KOPT-K1 (cell line): Measurements from ENCODE around the gene PIK3C2B.

Experiments used
- H3K27ac ChIP-seq: fragments of 200-600 bp; sonication (generic); 2 replicates; pipeline ENCODE4 v1.5.1; 2016; ENCODE audit warnings: antibody characterized with exemption, mild to moderate bottlenecking, low read depth, low read length; ENCODE audit not compliant: poor library complexity, severe bottlenecking
- H3K36me3 ChIP-seq: fragments of 200-600 bp; sonication (generic); 2 replicates; pipeline ENCODE4 v1.5.1; 2017; ENCODE audit warnings: antibody characterized with exemption, mild to moderate bottlenecking, low read length, moderate library complexity; ENCODE audit not compliant: insufficient read depth
- H3K9me3 ChIP-seq: fragments of 200-600 bp; sonication (generic); 2 replicates; pipeline ENCODE4 v1.5.1; 2017; ENCODE audit warnings: antibody characterized with exemption, low read length, mild to moderate bottlenecking; ENCODE audit not compliant: insufficient read depth, poor library complexity, severe bottlenecking

The PIK3C2B gene

GRCh38 chr1:204461331-204462228 is 33.0 kb downstream of the PIK3C2B start:
- Histone ChIP-seq H3K9me3 (no peaks in the 10 kb centered on the region), H3K27ac (peak overlapping the region; percentile 86), H3K36me3 (peaks cover 42% of the 10 kb centered on the region; the same call in 1 of the 2 replicates)

- Histone ChIP-seq H3K27ac (peak overlapping the region; percentile 86), H3K9me3 (no peaks in the 10 kb centered on the region), H3K36me3 (peaks cover 44% of the 10 kb centered on the region)
These were observed 34.3 kb downstream of the PIK3C2B start for GRCh38 chr1:204460346-204460745.

- Histone ChIP-seq H3K36me3 (peaks cover 49% of the 10 kb centered on the region), H3K9me3 (no peaks in the 10 kb centered on the region), H3K27ac (peak overlapping the region; percentile 86)
These were observed 34.9 kb downstream of the PIK3C2B start for GRCh38 chr1:204459706-204460105.

- peaks cover 46% of the 10 kb centered on the region for H3K36me3 ChIP-seq
- H3K27ac ChIP-seq, result no peak overlapping the region
- no peaks in the 10 kb centered on the region for H3K9me3 ChIP-seq
These were observed 36.9 kb downstream of the PIK3C2B start for GRCh38 chr1:204457666-204458065.

GRCh38 chr1:204456826-204457442 is 37.7 kb downstream of the PIK3C2B start:
- no peaks in the 10 kb centered on the region for H3K9me3 ChIP-seq
- no peak overlapping the region for H3K27ac ChIP-seq
- peaks cover 46% of the 10 kb centered on the region for H3K36me3 ChIP-seq

- H3K27ac ChIP-seq, result no peak overlapping the region
- no peaks in the 10 kb centered on the region for H3K9me3 ChIP-seq
- peaks cover 46% of the 10 kb centered on the region for H3K36me3 ChIP-seq
These were observed 38.8 kb downstream of the PIK3C2B start for GRCh38 chr1:204455831-204456145.

- H3K9me3 ChIP-seq, result no peaks in the 10 kb centered on the region
- peaks cover 42% of the 10 kb centered on the region for H3K36me3 ChIP-seq
- H3K27ac ChIP-seq, result no peak overlapping the region
These were observed 39.4 kb downstream of the PIK3C2B start for GRCh38 chr1:204455063-204455830.

GRCh38 chr1:204454476-204454875 is 40.1 kb downstream of the PIK3C2B start:
- H3K27ac ChIP-seq, result no peak overlapping the region
- H3K9me3 ChIP-seq, result no peaks in the 10 kb centered on the region
- peaks cover 42% of the 10 kb centered on the region for H3K36me3 ChIP-seq

GRCh38 chr1:204453141-204453772 is 41.3 kb downstream of the PIK3C2B start:
- H3K9me3 ChIP-seq, result no peaks in the 10 kb centered on the region
- peak overlapping the region; percentile 55 for H3K27ac ChIP-seq
- peaks cover 39% of the 10 kb centered on the region for H3K36me3 ChIP-seq

- Histone ChIP-seq H3K36me3 (peaks cover 41% of the 10 kb centered on the region), H3K27ac (peak overlapping the region; percentile 25), H3K9me3 (no peaks in the 10 kb centered on the region)
These were observed 43.1 kb downstream of the PIK3C2B start for GRCh38 chr1:204451352-204452124.

- Histone ChIP-seq H3K27ac (peak overlapping the region; percentile 44), H3K9me3 (no peaks in the 10 kb centered on the region), H3K36me3 (peaks cover 45% of the 10 kb centered on the region)
These were observed 43.9 kb downstream of the PIK3C2B start for GRCh38 chr1:204450461-204451257.

- peak overlapping the region; percentile 44 for H3K27ac ChIP-seq
- peaks cover 45% of the 10 kb centered on the region for H3K36me3 ChIP-seq
- no peaks in the 10 kb centered on the region for H3K9me3 ChIP-seq
These were observed 44.8 kb downstream of the PIK3C2B start for GRCh38 chr1:204449678-204450280.

- Histone ChIP-seq H3K9me3 (no peaks in the 10 kb centered on the region), H3K27ac (peak overlapping the region; percentile 44), H3K36me3 (peaks cover 46% of the 10 kb centered on the region)
These were observed 45.5 kb downstream of the PIK3C2B start for GRCh38 chr1:204448991-204449677.
